Kidney epithelial cell (primary cell): ENCODE results near the gene SDHB. TPM values are rescaled to one million over a fixed set of nuclear protein-coding genes. Genes with fewer than 3 reads are reported as not detected.

Experiments
- DNase-seq: peaks from one replicate; pipeline ENCODE4 v3.0.0-alpha.2; 2010; ENCODE audit warnings: low read depth
- H3K27me3 ChIP-seq: 2 replicates; pipeline ENCODE4 v1.6.0; 2011; ENCODE audit warnings: low read length; ENCODE audit not compliant: control insufficient read depth, insufficient read depth
- H3K36me3 ChIP-seq: 2 replicates; pipeline ENCODE4 v1.5.1; 2011; ENCODE audit warnings: low read length; ENCODE audit not compliant: control insufficient read depth, insufficient read depth
- H3K4me3 ChIP-seq: 2 replicates; pipeline ENCODE4 v1.5.1; 2011; ENCODE audit warnings: low read depth, mild to moderate bottlenecking, control low read depth, low read length
- total RNA-seq: library from RNA; depleted of rRNA; stranded (reverse); fragments of >200 nt; gene quantifications from 2 replicates; pipeline ENCODE4 v1.2.3, GENCODE V29; 2015
- TF ChIP-seq, protein P1 (sequence below): IDR thresholded peaks from 2 replicates; pipeline ENCODE4 v1.5.1; 2011; ENCODE audit warnings: mild to moderate bottlenecking, moderate library complexity, low read length, control low read depth, inconsistent platforms; ENCODE audit not compliant: insufficient read depth, poor library complexity, severe bottlenecking

SDHB gene
- total RNA-seq, 1 donor from 2014 or later = 122 TPM

DNA sequence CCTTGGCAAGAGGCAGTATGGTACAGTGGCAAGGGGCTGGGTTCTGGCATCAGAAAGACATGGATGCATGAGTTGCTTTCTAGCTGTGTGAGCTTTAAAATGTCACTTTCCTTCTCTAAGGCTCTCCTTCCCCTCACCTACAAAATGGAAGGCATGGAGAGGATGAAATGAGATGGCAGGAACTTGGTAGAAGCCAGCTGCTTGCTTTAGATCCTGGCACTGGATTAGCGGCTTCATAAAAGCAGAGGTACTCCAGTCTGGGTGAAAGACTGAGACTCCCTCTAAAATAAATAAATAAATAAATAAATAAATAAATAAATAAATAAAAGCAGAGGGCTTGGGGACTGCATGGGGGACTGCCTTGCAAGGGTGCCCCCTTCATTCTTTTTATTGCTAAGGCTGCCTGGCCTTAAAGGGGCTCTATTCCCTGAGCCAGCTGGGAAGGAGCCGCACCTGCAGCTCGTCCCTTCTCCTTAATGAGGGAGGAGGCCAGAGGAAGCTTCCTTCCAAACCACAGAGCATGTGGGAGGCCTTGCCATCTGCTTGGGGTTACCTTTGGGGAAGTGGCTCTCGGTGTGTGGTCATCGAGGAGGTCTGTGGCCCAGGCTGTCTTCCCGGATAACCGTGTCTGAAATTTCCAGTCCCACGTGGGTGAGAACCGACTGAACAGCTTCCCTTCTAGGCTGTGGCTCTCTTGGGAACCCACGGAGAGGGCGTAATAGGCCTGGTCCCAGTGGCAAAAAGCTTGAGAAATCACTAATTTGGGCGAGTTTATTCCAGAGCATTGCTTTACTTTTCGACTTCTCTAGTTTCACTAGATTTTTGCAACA is 40.1 kb downstream of the SDHB start:
- DNase-seq = no peak
- no peak overlapping the region for H3K4me3 ChIP-seq
- no peaks in the 10 kb centered on the region for H3K27me3 ChIP-seq
- H3K36me3 ChIP-seq = no peaks in the 10 kb centered on the region
- TF ChIP-seq, protein P1, sequence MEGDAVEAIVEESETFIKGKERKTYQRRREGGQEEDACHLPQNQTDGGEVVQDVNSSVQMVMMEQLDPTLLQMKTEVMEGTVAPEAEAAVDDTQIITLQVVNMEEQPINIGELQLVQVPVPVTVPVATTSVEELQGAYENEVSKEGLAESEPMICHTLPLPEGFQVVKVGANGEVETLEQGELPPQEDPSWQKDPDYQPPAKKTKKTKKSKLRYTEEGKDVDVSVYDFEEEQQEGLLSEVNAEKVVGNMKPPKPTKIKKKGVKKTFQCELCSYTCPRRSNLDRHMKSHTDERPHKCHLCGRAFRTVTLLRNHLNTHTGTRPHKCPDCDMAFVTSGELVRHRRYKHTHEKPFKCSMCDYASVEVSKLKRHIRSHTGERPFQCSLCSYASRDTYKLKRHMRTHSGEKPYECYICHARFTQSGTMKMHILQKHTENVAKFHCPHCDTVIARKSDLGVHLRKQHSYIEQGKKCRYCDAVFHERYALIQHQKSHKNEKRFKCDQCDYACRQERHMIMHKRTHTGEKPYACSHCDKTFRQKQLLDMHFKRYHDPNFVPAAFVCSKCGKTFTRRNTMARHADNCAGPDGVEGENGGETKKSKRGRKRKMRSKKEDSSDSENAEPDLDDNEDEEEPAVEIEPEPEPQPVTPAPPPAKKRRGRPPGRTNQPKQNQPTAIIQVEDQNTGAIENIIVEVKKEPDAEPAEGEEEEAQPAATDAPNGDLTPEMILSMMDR = no peak

DNA sequence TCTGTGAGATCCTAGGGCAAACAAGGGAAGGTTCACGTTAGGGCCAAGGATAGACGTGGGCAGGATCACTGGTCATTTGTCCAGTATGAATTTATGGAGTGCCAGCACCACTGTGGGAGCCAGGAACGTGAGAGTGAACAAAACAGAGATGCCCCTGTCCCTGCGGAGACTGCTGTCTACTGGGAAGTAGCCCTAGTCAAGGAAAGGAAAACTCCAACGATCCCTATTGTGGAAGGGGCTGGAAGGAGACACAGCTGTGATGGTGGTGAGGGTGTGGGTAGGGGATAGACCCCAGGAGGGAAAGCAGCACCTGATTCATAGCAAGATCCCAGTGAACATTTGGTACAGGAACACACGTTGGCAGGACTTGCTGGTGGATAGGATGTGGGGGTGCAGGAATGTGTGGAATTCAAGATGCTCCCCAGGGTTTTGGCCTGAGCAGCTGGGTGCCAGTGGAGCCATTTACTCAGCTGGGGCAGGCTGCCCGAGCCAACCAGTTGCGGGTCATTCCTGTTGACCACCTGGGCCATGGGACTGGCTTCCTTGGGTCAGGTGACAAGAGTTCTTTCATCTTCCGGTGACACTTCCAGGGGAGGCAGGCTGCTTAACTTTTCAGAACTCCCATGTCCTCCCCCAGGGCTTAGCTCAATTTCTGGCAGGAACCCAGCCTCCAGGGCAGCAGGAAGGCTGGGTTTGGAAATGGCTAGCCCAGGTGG is 40.9 kb downstream of the SDHB start:
- DNase-seq = no peak
- Histone ChIP-seq H3K4me3 (no peak overlapping the region), H3K27me3 (no peaks in the 10 kb centered on the region), H3K36me3 (no peaks in the 10 kb centered on the region)
- TF ChIP-seq, protein P1 = no peak

DNA sequence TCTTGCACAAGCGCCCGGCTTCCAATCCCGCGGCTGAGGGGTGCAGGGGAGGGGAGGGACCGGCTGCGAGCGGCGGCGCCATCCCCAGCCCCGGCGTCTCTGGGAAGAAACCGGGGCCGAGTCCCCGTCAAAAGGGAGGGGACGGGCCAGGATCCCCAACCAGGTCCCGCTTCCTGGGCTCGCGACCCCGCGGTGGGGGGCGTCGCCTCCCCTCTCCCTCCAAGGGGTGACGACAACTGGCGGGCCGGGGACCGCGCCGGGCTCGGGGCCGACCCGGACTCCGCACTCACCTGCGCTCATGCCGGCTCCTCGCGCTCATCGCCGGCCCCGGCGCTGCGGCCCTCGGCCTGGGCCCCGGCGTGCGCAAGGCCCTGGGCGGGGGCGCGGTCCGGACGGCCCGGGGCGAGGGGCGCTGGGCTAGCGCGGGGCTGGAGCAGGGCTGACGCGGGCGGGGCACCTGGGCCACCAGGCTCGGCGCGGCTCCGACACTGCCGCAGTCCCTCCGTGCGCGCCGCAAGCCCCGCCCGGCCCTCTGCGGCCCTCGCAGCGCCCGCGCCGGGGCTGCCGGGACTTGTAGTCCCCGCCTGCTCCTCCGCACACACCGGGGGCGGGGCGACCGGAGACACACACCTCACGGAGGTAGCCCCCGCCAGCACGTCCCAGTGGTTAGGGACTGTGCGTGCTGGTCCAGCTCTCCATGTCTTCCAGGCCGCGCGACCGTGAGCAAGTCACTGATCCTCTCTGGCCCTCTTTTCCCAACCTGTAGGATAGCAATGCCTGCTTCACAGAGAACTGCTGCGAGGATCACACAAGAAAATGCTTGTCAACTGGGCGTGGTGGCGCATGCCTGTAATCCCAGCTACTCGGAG is 42.2 kb downstream of the SDHB start, which contains the start of gene ATP13A2:
TSS of gene ATP13A2 (minus strand) at position 490 of the 869 bp plus-strand sequence. CDS start at position 300, 190 bp downstream.
- TF ChIP-seq, protein P1 = no peak
- Histone ChIP-seq H3K36me3 (no peaks in the 10 kb centered on the region), H3K27me3 (no peaks in the 10 kb centered on the region), H3K4me3 (peak within 1 kb of the TSS; percentile 76)
- no peak for DNase-seq

DNA sequence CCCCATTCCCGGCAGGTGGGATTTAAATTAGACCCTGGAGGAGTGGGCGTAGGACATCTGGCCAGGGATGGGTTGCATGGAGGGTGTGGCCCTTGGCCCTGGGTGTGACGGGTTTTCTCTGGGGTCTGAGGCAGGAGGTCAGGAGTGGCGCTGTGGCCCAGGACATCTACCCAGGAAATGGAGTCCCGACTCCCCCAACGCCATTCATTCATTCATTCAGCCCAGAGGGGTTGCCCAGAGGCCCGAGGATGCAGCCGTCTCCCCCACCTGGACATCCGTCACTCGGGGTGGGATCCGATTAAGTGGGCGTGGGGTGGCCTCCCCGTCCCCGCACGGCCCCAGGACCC is 42.8 kb downstream of the SDHB start:
- Histone ChIP-seq H3K36me3 (no peaks in the 10 kb centered on the region), H3K4me3 (peak overlapping the region; percentile 76), H3K27me3 (no peaks in the 10 kb centered on the region)
- no peak for DNase-seq
- TF ChIP-seq, protein P1 = no peak

DNA sequence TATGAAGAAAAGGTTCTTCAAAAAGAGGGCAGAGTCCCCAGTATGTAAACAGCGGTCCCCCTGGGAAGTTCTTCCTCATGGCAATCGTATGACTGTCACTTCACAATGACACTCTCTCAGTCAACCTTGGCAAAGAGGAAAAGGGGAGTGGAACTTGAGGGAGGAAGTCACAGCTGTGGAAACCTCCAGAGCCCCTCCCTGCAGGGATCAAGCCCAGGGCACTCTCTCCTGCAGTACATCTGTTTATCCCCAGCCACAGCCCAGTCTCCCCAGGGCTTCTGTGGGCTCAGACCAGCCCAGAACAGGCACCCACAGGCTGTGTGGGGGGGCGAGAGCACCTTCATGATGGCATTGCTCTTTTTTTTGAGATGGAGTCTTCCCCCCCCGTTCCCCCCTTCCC is 44.1 kb downstream of the SDHB start:
- Histone ChIP-seq H3K4me3 (no peak overlapping the region), H3K36me3 (no peaks in the 10 kb centered on the region), H3K27me3 (no peaks in the 10 kb centered on the region)
- TF ChIP-seq, protein P1 = no peak
- no peak for DNase-seq
